ENCODE measurements around the gene NT5DC2. TPM values are rescaled to one million over a fixed set of nuclear protein-coding genes. Genes with fewer than 3 reads are reported as not detected.

NT5DC2 gene
- total and polyA plus RNA-seq, 12 donors: 48.6 to 384 (median 89.1) TPM

DNA sequence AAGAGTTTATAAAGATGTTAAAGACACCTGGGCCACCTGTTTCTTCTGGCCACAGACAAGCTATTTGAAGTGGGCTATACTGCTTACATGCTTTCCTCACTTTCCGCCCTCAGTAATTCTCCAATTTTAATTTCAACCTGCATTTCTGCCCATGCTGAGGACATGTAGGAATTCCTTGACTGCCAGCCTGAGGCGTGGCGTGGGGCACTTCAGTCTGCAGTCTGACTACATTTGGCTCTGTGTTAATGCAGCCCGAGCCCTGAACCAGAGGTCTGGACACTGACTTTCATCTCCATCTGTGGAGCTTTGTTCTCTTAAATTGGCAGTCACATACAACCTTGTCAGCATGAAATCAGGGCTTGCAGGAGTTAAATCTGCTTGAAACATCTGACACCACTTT, 11.3 kb upstream of the NT5DC2 start:
- DNase-seq: peak in 1 of 7 donors; percentile 13
- peak overlapping the region in 2 of 5 donors; percentile 16 to 18 for H3K27ac ChIP-seq
- H3K4me1 ChIP-seq (replicated peaks in 1 of 2): peaks cover 6 to 27% of the 10 kb centered on the region in 2 donors
- no peaks in the 10 kb centered on the region for H3K27me3 ChIP-seq
- no peak overlapping the region for H3K4me3 ChIP-seq
- H3K9me3 ChIP-seq (replicated peaks in 1 of 3): no peaks in the 10 kb centered on the region
- WGBS, 4 donors: 73 to 85% (median 75%) methylated on average over 4 of the region's 4 CpGs
- TF ChIP-seq, protein P1, sequence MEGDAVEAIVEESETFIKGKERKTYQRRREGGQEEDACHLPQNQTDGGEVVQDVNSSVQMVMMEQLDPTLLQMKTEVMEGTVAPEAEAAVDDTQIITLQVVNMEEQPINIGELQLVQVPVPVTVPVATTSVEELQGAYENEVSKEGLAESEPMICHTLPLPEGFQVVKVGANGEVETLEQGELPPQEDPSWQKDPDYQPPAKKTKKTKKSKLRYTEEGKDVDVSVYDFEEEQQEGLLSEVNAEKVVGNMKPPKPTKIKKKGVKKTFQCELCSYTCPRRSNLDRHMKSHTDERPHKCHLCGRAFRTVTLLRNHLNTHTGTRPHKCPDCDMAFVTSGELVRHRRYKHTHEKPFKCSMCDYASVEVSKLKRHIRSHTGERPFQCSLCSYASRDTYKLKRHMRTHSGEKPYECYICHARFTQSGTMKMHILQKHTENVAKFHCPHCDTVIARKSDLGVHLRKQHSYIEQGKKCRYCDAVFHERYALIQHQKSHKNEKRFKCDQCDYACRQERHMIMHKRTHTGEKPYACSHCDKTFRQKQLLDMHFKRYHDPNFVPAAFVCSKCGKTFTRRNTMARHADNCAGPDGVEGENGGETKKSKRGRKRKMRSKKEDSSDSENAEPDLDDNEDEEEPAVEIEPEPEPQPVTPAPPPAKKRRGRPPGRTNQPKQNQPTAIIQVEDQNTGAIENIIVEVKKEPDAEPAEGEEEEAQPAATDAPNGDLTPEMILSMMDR (IDR thresholded peaks at IDR 0.05): no peak
- TF ChIP-seq POLR2A (IDR thresholded peaks at IDR 0.05): no peak
- peaks cover 0 to 36% of the 10 kb centered on the region in 2 donors for H3K36me3 ChIP-seq (replicated peaks in 1 of 2)
- intact Hi-C loops (cut with DNase I): loop anchor here in 1 of 2 donors (10.0 kb wide), 1 partner anchor 120 kb away; no protein-coding TSS in a partner anchor

DNA sequence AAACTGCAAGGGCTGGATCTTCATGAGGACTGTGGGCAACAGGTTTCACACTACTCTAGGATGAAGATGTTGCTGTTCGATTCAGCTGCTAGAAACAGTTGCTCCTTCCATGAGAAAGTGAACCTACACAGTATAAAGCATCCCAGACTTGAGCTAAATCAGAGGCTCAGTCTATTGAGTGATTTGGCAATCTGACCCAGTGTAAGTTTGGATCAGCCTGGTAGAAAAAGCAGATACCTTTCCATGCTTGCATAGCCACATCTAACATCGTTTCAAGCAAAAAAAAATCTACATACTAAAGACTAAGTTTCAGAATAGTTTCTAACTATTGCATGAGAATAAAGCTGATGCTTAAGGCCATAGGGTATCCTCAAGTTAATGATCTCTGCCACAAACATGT, 7.4 kb upstream of the NT5DC2 start:
- intact Hi-C loops (cut with DNase I): loop anchor here in 1 of 2 donors (10.0 kb wide), 1 partner anchor 124 kb away; no protein-coding TSS in a partner anchor
- no peaks in the 10 kb centered on the region for H3K9me3 ChIP-seq (replicated peaks in 1 of 3)
- H3K4me1 ChIP-seq (replicated peaks in 1 of 2): peaks cover 17 to 56% of the 10 kb centered on the region in 2 donors
- WGBS, 4 donors: 66 to 81% (median 76%) methylated on average over 2 of the region's 2 CpGs
- TF ChIP-seq, protein P1 (IDR thresholded peaks at IDR 0.05): no peak
- TF ChIP-seq POLR2A (IDR thresholded peaks at IDR 0.05): no peak
- no peak overlapping the region for H3K4me3 ChIP-seq
- DNase-seq: no peak
- peaks cover 0 to 5% of the 10 kb centered on the region in 2 donors for H3K36me3 ChIP-seq (replicated peaks in 1 of 2)
- no peak overlapping the region for H3K27ac ChIP-seq
- H3K27me3 ChIP-seq: no peaks in the 10 kb centered on the region

DNA sequence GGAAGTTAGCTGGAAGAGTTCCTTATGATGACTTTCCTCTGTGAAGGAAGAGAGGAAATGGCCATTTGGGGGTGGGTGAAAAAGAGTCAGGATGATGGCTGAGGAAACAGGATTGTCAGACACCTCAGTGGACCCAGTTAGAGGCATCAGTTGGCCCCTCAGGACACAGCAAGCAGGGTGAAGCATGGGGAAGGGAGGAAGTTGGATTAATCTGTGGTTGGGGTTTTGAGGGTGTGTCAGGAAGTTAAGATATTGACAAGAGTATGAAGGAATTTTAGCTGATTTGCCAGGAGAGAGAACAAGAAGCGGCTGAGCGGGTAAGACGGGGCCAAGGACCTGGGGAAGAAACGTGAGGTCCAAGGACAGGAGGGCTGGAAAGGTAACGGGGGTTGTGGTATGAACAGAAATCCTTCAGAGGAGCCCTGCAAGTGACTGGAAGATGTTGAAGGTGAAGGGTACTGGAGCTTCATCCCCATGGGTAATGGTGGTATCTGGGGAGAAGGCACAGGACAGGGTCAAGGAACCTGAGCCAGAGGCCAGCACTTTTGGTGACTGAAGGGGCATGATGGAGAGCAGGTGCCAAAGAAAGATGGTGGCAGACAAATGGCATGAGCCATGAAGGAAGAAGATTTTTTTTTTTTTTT, 5.5 kb upstream of the NT5DC2 start:
- DNase-seq: peak in 2 of 7 donors; percentile 16 to 47
- Histone ChIP-seq H3K4me3 (peak overlapping the region in 2 of 4 donors; percentile 82 to 84), H3K9me3 (replicated peaks in 1 of 3) (no peaks in the 10 kb centered on the region), H3K27me3 (no peaks in the 10 kb centered on the region), H3K36me3 (replicated peaks in 1 of 2) (peaks cover 0 to 5% of the 10 kb centered on the region in 2 donors), H3K4me1 (replicated peaks in 1 of 2) (peaks cover 23 to 67% of the 10 kb centered on the region in 2 donors), H3K27ac (peak overlapping the region in 3 of 5 donors; percentile 4 to 94 (median 6))
- intact Hi-C loops (cut with DNase I): loop anchor here in 1 of 2 donors (10.0 kb wide), 1 partner anchor 146 kb away; the partner anchor contains the start of genes GNL3 and PBRM1
- WGBS, 4 donors: 36 to 52% (median 45%) methylated on average over 5 of the region's 5 CpGs
- TF ChIP-seq, protein P1 (IDR thresholded peaks at IDR 0.05): no peak
- no peak for TF ChIP-seq POLR2A (IDR thresholded peaks at IDR 0.05)

DNA sequence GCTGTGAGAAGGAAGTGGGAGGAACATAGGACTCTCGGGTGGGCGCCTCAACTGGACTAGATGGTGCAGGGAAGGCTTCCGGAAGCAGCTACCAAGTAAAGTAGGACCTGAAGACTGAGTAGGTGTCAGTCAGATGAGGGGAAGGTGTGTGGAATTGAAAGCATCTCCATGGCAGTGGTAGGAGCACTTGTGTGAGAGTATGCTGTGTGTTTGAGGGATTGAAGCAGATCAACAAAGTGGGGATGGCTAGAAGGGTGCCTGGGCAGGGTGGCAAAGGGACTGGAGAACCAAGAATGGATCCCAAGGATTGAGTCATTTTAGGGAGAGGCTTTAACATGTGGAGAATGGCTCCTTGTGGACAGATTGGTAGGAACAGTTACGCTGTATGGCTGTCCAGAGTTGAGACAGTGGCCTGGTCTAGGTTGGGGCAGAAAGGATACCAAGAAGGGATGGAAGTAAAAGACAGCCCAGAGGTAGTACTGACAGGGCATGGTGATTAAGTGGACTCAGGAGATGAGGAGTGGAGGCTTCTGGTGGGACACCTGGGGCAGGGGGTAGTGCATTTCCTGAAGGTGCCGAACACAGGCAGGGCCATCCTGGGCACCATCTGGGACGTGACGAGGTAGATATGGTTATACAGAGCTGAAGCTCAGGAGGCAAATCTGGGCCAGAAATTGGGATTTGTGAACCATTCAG, 4.2 kb upstream of the NT5DC2 start:
- peaks cover 0 to 5% of the 10 kb centered on the region in 2 donors for H3K36me3 ChIP-seq (replicated peaks in 1 of 2)
- peaks cover 24 to 67% of the 10 kb centered on the region in 2 donors for H3K4me1 ChIP-seq (replicated peaks in 1 of 2)
- no peaks in the 10 kb centered on the region for H3K9me3 ChIP-seq (replicated peaks in 1 of 3)
- peak overlapping the region; percentile 20 to 84 (median 64) for H3K4me3 ChIP-seq
- 30 to 49% (median 37%) methylated on average over 7 of the region's 7 CpGs for WGBS, 4 donors
- H3K27ac ChIP-seq: peak overlapping the region; percentile 61 to 97 (median 91)
- intact Hi-C loops (cut with DNase I): loop anchor here in 1 of 2 donors (10.0 kb wide), 1 partner anchor 147 kb away; the partner anchor contains the start of genes GNL3 and PBRM1
- no peaks in the 10 kb centered on the region for H3K27me3 ChIP-seq
- peak in 4 of 7 donors; percentile 18 to 60 (median 28) for DNase-seq
- TF ChIP-seq, protein P1 (IDR thresholded peaks at IDR 0.05): no peak
- TF ChIP-seq POLR2A (IDR thresholded peaks at IDR 0.05): no peak

Measured in adrenal gland (tissue), 12 donors.